HG02610 (cell line): ENCODE data around the gene C22orf31.

Experiments
- ATAC-seq: cut with Tn5 transposase; IDR thresholded peaks from one replicate; pipeline ENCODE4 v1.9.1; 2021; ENCODE audit warnings: mild to moderate bottlenecking, moderate library complexity; ENCODE audit not compliant: unreplicated experiment

The C22orf31 gene

GRCh38 chr22:29081517-29082236 is 20.0 kb upstream of the C22orf31 start:
- ATAC-seq, result no peak

- no peak for ATAC-seq
These were observed 18.7 kb upstream of the C22orf31 start for GRCh38 chr22:29080106-29080975.

GRCh38 chr22:29079218-29079901 is 17.7 kb upstream of the C22orf31 start:
- ATAC-seq, result no peak

- no peak for ATAC-seq
These were observed 17.2 kb upstream of the C22orf31 start for GRCh38 chr22:29078869-29079207.

GRCh38 chr22:29078036-29078868 is 16.6 kb upstream of the C22orf31 start:
- ATAC-seq, result no peak

- ATAC-seq, result no peak
These were observed 12.7 kb upstream of the C22orf31 start for GRCh38 chr22:29074276-29074772.

GRCh38 chr22:29073618-29074275 is 12.1 kb upstream of the C22orf31 start:
- ATAC-seq, result no peak

- ATAC-seq, result no peak
These were observed 11.5 kb upstream of the C22orf31 start, which contains the start of gene KREMEN1 for GRCh38 chr22:29072979-29073617. Gene KREMEN1, plus strand, starts transcription at chr22:29073035. Its CDS starts 96 bp downstream, at chr22:29073131.

- peak; percentile 79 for ATAC-seq
These were observed 10.8 kb upstream of the C22orf31 start for GRCh38 chr22:29072193-29072978.

GRCh38 chr22:29071261-29072045 is 9.8 kb upstream of the C22orf31 start:
- ATAC-seq, result no peak

GRCh38 chr22:29070490-29070889 is 8.9 kb upstream of the C22orf31 start:
- no peak for ATAC-seq

- ATAC-seq, result no peak
These were observed 7.8 kb upstream of the C22orf31 start for GRCh38 chr22:29069463-29069862.

GRCh38 chr22:29065468-29066190 is 4.0 kb upstream of the C22orf31 start:
- no peak for ATAC-seq

GRCh38 chr22:29062286-29062821 is 723 bp upstream of the C22orf31 start:
- ATAC-seq, result no peak

- ATAC-seq, result no peak
These were observed 700 bp downstream of the C22orf31 start for GRCh38 chr22:29060931-29061330.

- ATAC-seq, result no peak
These were observed 1.3 kb downstream of the C22orf31 start for GRCh38 chr22:29060251-29060869.
